Karpas-422 (cell line): ENCODE measurements around the gene MYH11. TPM values are rescaled to one million over a fixed set of nuclear protein-coding genes. Genes with fewer than 3 reads are reported as not detected.

Experiments
- DNase-seq: peaks from one replicate; pipeline ENCODE4 v3.0.0-alpha.2; 2015
- H2AFZ ChIP-seq: fragments of 200-600 bp; sonication (generic); 2 replicates; pipeline ENCODE4 v1.6.1; 2014; ENCODE audit warnings: antibody characterized with exemption, low read length, mixed read lengths
- H3K27ac ChIP-seq: fragments of 200-600 bp; sonication (generic); 2 replicates; pipeline ENCODE4 v1.5.1; 2014; ENCODE audit warnings: mild to moderate bottlenecking, low read length, moderate library complexity
- H3K27me3 ChIP-seq: fragments of 200-600 bp; sonication (generic); 2 replicates; pipeline ENCODE4 v1.6.1; 2014; ENCODE audit warnings: low read length, mixed read lengths
- H3K36me3 ChIP-seq: fragments of 200-600 bp; sonication (generic); 2 replicates; pipeline ENCODE4 v1.6.1; 2014; ENCODE audit warnings: low read length, mixed read lengths; ENCODE audit not compliant: insufficient read depth
- H3K4me1 ChIP-seq: fragments of 200-600 bp; sonication (generic); 2 replicates; pipeline ENCODE4 v1.6.1; 2014; ENCODE audit warnings: mild to moderate bottlenecking, low read length, mixed read lengths
- H3K4me2 ChIP-seq: fragments of 200-600 bp; sonication (generic); 2 replicates; pipeline ENCODE4 v1.6.1; 2014; ENCODE audit warnings: low read length, low read depth, mild to moderate bottlenecking; ENCODE audit not compliant: poor library complexity, severe bottlenecking
- H3K4me3 ChIP-seq: fragments of 200-600 bp; sonication (generic); 2 replicates; pipeline ENCODE4 v1.5.1; 2014; ENCODE audit warnings: mild to moderate bottlenecking, antibody characterized with exemption, low read length, mixed read lengths
- H3K79me2 ChIP-seq: fragments of 200-600 bp; sonication (generic); 2 replicates; pipeline ENCODE4 v1.6.1; 2014; ENCODE audit warnings: mild to moderate bottlenecking, low read length, mixed read lengths
- H3K9ac ChIP-seq: fragments of 200-600 bp; sonication (generic); 2 replicates; pipeline ENCODE4 v1.6.0; 2014; ENCODE audit warnings: low read length
- H3K9me2 ChIP-seq: fragments of 200-600 bp; sonication (generic), shearing (Covaris generic); replicated peaks from 2 replicates; pipeline ENCODE4 v1.6.0; 2014; ENCODE audit warnings: mild to moderate bottlenecking, low read length, moderate library complexity; ENCODE audit not compliant: insufficient read depth
- H3K9me3 ChIP-seq: fragments of 300-700, 200-600 bp; sonication (generic); 2 replicates; pipeline ENCODE4 v1.6.1; 2014; ENCODE audit warnings: low read length, mixed read lengths
- H4K20me1 ChIP-seq: fragments of 200-600 bp; sonication (generic); 2 replicates; pipeline ENCODE4 v1.6.1; 2014; ENCODE audit warnings: mild to moderate bottlenecking, antibody characterized with exemption, low read length, low read depth; ENCODE audit not compliant: insufficient read depth
- total RNA-seq: library from RNA; depleted of rRNA; stranded (reverse); fragments of >200 nt; shearing (Covaris generic); gene quantifications from 2 replicates; pipeline ENCODE4 v1.2.3, GENCODE V29; 2014; ENCODE audit warnings: low replicate concordance

Gene MYH11
- total RNA-seq, 1 experiment from 2014 or later: not detected

DNA sequence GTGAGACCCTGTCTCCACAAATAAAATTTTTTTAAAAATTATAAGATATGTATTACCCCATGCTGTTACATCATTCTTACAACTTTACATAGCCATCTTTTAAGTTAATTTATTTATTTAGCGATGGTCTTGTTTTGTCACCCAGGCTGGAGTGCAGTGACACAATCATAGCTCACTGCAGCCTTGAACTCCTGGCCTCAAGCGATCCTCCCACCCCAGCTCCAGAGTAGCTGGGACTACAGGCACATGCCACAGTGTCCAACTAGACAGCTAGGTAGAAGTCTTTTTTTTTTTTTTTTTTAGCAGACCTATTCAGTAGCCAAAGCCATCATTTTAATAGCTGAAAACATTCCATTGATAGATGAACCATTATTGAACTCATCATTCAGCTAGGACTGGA, 114.1 kb downstream of the MYH11 start:
- Histone ChIP-seq H2AFZ (no peak overlapping the region), H3K36me3 (no peaks in the 10 kb centered on the region), H3K79me2 (no peaks in the 10 kb centered on the region), H3K9ac (no peak overlapping the region), H3K27me3 (no peaks in the 10 kb centered on the region), H4K20me1 (no peaks in the 10 kb centered on the region), H3K4me2 (no peak overlapping the region), H3K9me3 (no peaks in the 10 kb centered on the region), H3K27ac (no peak overlapping the region), H3K4me1 (peaks cover 14% of the 10 kb centered on the region), H3K4me3 (no peak overlapping the region), H3K9me2 (no peaks in the 10 kb centered on the region)
- DNase-seq: no peak

DNA sequence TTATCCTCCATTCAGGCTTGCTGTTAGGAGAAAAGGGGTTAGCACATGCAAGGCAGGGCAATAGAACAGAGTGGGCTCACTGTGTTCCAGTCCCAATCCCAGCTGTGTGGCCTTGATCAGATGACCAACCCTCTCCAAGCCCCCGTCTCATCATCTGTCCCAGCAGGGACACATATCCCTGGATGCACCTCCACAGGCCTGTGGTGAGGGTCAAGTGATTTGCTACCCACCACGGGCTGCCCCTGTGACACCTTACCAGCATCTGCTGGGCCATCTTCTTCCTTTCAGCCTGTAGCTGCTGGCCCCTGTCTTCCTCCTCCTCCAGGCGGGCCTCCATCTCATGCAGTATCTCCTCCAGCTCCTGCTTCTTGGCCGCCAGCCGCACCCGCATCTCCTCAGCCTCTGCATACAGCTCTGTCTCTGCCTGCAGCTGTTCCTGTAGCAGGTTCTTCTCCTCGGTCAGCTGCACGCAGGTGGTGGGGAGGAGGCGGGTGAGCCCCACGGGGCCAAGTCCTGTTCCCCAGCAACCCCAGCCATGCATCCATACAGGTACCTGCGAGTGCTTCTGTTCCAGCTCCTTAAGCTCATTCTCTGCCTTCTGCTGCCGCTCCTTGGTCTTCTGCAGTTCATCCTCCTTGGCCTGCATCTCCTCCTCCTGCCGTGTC, 115.5 kb downstream of the MYH11 start:
- DNase-seq: peak; percentile 75
- no peaks in the 10 kb centered on the region for H3K9me2 ChIP-seq
- H2AFZ ChIP-seq: no peak overlapping the region

DNA sequence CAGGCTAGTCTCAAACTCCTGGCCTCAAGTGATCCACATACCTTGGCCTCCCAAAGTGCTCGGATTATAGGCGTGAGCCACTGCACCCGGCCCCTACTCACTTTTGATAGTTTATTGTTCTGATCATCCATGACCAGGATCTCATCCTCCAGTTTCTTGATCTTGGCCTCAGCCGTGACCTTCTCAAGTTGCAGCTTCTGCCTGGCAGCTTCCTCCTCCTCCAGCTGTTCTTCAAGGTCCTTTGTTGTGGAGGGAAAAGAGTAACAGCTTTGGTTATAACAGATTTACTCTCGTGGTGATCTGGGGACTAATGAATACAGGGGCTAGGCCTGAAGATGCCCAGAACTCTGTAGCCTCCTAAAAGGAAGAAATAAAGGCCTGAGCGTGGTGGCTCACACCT, 116.9 kb downstream of the MYH11 start:
- DNase-seq: no peak
- H3K4me3 ChIP-seq: no peak overlapping the region
- H3K9ac ChIP-seq: no peak overlapping the region
- H2AFZ ChIP-seq: no peak overlapping the region
- no peak overlapping the region for H3K4me2 ChIP-seq
- H3K36me3 ChIP-seq: no peaks in the 10 kb centered on the region
- H3K27me3 ChIP-seq: no peaks in the 10 kb centered on the region
- no peaks in the 10 kb centered on the region for H4K20me1 ChIP-seq
- H3K9me3 ChIP-seq: no peaks in the 10 kb centered on the region
- no peaks in the 10 kb centered on the region for H3K79me2 ChIP-seq
- no peak overlapping the region for H3K27ac ChIP-seq
- H3K4me1 ChIP-seq: peaks cover 14% of the 10 kb centered on the region
- no peaks in the 10 kb centered on the region for H3K9me2 ChIP-seq

More for the DNA sequence above, 115.5 kb downstream of the MYH11 start:
- H3K4me2 ChIP-seq: peak overlapping the region; percentile 16
- H3K36me3 ChIP-seq: no peaks in the 10 kb centered on the region
- no peak overlapping the region for H3K27ac ChIP-seq
- no peaks in the 10 kb centered on the region for H3K79me2 ChIP-seq
- no peak overlapping the region for H3K9ac ChIP-seq
- H3K9me3 ChIP-seq: no peaks in the 10 kb centered on the region
- H3K27me3 ChIP-seq: no peaks in the 10 kb centered on the region
- H3K4me1 ChIP-seq: peaks cover 14% of the 10 kb centered on the region
- H4K20me1 ChIP-seq: no peaks in the 10 kb centered on the region
- no peak overlapping the region for H3K4me3 ChIP-seq

DNA sequence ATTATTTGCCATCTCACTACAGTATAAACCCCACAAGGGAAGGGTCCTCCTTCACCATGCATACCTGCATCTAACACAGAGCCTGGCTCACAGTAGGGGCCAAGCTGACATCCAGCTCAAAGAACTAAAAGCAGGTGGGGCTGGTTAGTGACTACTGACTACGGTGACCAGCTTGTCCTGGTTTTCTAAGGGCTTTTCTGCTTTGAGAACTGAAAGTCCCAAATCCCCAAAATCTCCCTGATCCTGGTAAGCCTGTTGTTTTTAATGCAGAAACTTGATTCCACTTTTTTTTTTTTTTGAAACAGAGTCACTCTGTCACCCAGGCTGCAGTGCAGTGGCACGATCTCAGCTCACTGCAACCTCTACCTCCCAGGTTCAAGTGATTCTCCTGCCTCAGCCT, 117.4 kb downstream of the MYH11 start:
- Histone ChIP-seq H3K4me3 (no peak overlapping the region), H3K4me1 (peaks cover 14% of the 10 kb centered on the region), H3K27me3 (no peaks in the 10 kb centered on the region), H4K20me1 (no peaks in the 10 kb centered on the region), H3K9me2 (no peaks in the 10 kb centered on the region), H3K36me3 (no peaks in the 10 kb centered on the region), H2AFZ (no peak overlapping the region), H3K79me2 (no peaks in the 10 kb centered on the region), H3K9me3 (no peaks in the 10 kb centered on the region), H3K9ac (no peak overlapping the region), H3K27ac (no peak overlapping the region), H3K4me2 (no peak overlapping the region)
- no peak for DNase-seq

DNA sequence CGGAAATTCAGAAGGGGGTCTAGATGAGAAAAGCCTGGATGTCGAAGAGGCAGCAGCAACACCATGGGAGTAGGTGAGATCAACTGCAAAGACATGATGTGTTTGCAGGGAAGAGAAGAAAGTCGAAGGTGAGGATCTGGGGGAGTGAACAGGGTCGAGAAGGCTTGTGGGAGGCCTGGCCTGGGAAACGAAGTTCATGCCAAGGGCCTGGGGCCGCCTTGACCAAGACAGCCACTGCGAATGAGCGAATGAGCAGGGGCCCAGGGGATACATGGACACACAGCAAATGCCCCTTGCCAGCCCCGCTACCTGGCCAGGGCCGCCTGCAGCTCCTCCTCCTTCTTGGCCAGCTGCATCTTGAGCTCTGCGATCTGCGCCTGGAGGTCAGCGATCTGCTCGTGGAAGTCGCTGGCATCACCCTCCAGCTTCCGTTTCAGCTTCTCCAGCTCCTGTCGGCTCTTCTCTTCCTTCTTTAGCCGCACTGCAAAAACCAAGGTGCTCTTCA, 119.6 kb downstream of the MYH11 start:
- Histone ChIP-seq H4K20me1 (no peaks in the 10 kb centered on the region), H3K9me2 (no peaks in the 10 kb centered on the region), H3K27ac (no peak overlapping the region), H3K4me3 (no peak overlapping the region), H3K36me3 (no peaks in the 10 kb centered on the region), H2AFZ (no peak overlapping the region), H3K27me3 (no peaks in the 10 kb centered on the region), H3K79me2 (no peaks in the 10 kb centered on the region), H3K4me1 (peaks cover 14% of the 10 kb centered on the region), H3K9ac (no peak overlapping the region), H3K4me2 (no peak overlapping the region), H3K9me3 (no peaks in the 10 kb centered on the region)
- no peak for DNase-seq

DNA sequence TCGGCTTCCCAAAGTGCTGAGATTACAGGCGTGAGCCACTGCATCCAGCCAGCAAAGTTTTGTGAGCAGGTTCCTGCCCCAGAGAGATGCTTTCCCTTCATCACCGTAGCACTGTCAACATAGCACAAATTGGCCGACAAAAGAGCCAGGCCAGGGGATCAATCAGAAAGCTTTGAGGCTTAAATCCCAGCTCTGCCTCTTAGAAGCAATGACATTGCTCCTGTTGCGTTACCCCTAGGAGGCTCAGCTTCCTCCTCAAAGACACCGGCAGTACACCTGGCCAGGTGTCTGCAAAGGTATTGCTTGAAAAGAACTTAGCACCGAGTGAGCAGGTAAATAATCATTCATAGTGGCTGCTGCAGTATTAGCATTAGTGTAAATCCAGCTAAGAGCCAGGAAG, 120.3 kb downstream of the MYH11 start:
- H3K36me3 ChIP-seq: no peaks in the 10 kb centered on the region
- no peaks in the 10 kb centered on the region for H3K27me3 ChIP-seq
- H3K9me2 ChIP-seq: no peaks in the 10 kb centered on the region
- no peak overlapping the region for H3K9ac ChIP-seq
- H3K9me3 ChIP-seq: no peaks in the 10 kb centered on the region
- H3K4me2 ChIP-seq: no peak overlapping the region
- H3K79me2 ChIP-seq: no peaks in the 10 kb centered on the region
- H4K20me1 ChIP-seq: no peaks in the 10 kb centered on the region
- H3K27ac ChIP-seq: no peak overlapping the region
- H2AFZ ChIP-seq: no peak overlapping the region
- no peak overlapping the region for H3K4me3 ChIP-seq
- DNase-seq: no peak
- peaks cover 7% of the 10 kb centered on the region for H3K4me1 ChIP-seq

DNA sequence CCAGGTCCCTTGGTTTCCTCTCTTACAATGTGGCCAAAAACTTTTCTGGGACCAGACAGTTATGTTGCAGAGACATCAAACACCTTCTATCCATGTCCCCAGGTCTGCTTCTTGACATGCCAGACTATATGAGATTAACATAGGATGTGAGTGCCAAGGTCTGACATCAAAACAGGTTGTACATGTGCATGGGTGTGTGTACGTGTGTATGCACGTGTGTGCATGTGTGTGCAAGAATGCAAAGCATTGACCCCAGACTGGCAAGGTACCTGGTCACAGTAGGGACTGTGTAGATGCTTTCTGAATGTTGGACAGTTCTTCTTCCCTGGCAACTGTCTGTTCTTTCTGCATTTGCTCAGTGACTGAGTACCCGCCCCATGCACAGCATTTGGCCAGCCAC, 121.2 kb downstream of the MYH11 start:
- Histone ChIP-seq H4K20me1 (no peaks in the 10 kb centered on the region), H3K36me3 (no peaks in the 10 kb centered on the region), H3K79me2 (no peaks in the 10 kb centered on the region), H3K4me2 (no peak overlapping the region), H2AFZ (no peak overlapping the region), H3K9me3 (no peaks in the 10 kb centered on the region), H3K9me2 (no peaks in the 10 kb centered on the region), H3K4me3 (no peak overlapping the region), H3K27me3 (no peaks in the 10 kb centered on the region), H3K4me1 (no peaks in the 10 kb centered on the region), H3K9ac (no peak overlapping the region), H3K27ac (no peak overlapping the region)
- no peak for DNase-seq

DNA sequence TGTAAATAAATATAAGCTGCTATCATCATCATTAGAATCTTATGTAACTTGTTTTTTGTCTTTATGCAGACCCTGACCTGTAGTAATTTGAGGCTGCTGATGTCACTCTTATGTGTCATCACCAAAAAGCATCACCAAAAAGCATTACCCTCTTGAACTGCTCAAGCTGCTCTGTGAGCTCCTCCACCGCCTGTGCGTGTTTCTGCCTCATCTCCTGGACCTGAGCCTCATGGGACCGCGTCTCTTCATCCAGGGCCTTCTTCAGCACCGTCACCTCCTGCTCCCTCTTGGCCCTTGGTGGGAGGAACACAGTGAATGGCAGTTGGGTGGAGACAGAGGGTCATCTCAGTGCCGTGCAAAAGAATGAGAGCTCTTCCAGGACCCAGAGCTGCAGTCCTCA, 124.4 kb downstream of the MYH11 start:
- Histone ChIP-seq H3K4me3 (no peak overlapping the region), H3K9me2 (no peaks in the 10 kb centered on the region), H3K79me2 (no peaks in the 10 kb centered on the region), H3K4me2 (no peak overlapping the region), H3K27me3 (no peaks in the 10 kb centered on the region), H3K4me1 (no peaks in the 10 kb centered on the region), H3K9me3 (no peaks in the 10 kb centered on the region), H3K36me3 (no peaks in the 10 kb centered on the region), H3K9ac (no peak overlapping the region), H2AFZ (no peak overlapping the region), H3K27ac (no peak overlapping the region), H4K20me1 (no peaks in the 10 kb centered on the region)
- no peak for DNase-seq
